ENCODE data around the gene EFS. TPM values are rescaled to one million over a fixed set of nuclear protein-coding genes. Genes with fewer than 3 reads are reported as not detected.

EFS gene
- total and polyA plus RNA-seq, 10 of the 15 experiments (the other 5 are each of a cell fraction or from before 2014, with no cell fraction given) = 0.08 TPM; not detected in 9

DNA sequence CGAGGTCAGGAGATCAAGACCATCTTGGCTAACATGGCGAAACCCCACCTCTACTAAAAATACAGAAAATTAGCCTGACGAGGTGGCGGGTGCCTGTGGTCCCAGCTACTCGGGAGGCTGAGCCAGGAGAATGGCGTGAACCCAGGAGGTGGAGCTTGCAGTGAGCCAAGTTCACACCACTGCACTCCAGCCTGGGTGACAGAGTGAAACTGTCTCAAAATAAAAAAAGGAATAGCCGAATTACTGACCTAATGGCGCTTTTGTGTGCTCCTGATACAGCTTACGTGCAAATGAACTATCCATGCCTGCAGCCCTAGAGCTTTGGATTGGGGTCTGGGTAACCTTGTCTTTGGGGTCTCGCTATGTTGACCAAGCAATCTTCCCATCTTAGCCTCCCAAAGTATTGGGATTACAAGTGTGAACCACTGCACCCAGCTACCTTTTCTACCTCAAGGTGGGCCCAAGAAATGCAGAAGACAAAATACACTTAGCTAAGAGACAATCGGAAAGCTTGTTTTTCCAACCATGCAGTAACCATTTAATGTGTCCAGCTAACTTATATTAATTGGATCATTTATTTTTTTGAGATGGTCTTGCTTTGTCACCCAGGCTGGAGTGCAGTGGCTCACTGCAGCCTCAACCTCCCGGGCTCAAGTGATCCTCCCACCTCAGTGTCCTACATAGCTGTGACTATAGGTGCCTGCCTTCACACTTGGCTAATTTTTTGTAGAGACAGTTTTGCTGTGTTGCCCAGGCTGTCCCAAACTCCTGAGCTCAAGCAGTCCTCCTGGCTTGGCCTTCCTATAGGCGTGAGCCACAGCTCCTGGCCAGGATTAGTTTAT, 38.3 kb downstream of the EFS start:
- H3K9ac ChIP-seq (ENCODE audit: control insufficient read depth, insufficient read depth, low read length) = no peak overlapping the region
- WGBS (ENCODE audit: insufficient coverage, insufficient replicate concordance, low lambda C conversion rate, missing lambda C conversion rate) = 83% methylated on average over 13 of the region's 13 CpGs
- ATAC-seq (peak; percentile 24; the same call in 1 of the 3 replicates), DNase-seq (ENCODE audit: low read depth, low spot score) (no peak), FAIRE-seq (no peak)
- H3K4me3 ChIP-seq = no peak overlapping the region
- ChIA-PET SMC1A (ENCODE audit: uncharacterized antibody, unreplicated experiment) (interaction anchor here (0.6 to 2.1 kb wide), 9 partner anchors 9 to 206 kb away, joined by 3 to 9 read pairs (median 3); no protein-coding TSS in a partner anchor), CTCF (interaction anchor here (0.7 to 3.1 kb wide), 31 partner anchors 8 to 426 kb away, joined by 3 to 34 read pairs (median 4); partner anchors contain the start of genes BCL2L2, NGDN and ZFHX2), POLR2A (no interaction called here), RAD21 (ENCODE audit: unreplicated experiment) (interaction anchor here (0.8 to 2.1 kb wide), 5 partner anchors 19 to 206 kb away, joined by 3 to 10 read pairs (median 4); no protein-coding TSS in a partner anchor)
- intact Hi-C loops (cut with micrococcal nuclease; ENCODE audit: unreplicated experiment) (no loop called here), in situ Hi-C loops (cut with MboI) (no loop called here)
- H3K9me3 ChIP-seq (replicated peaks; ENCODE audit: control insufficient read depth, insufficient read depth, low read length) = no peaks in the 10 kb centered on the region
- H3K79me2 ChIP-seq (ENCODE audit: control insufficient read depth, insufficient read depth, low read length) = peaks cover 20% of the 10 kb centered on the region
- H4K20me1 ChIP-seq (ENCODE audit: control insufficient read depth, insufficient read depth) = no peaks in the 10 kb centered on the region; the same call in 1 of the 2 replicates
- no peak overlapping the region for H2AFZ ChIP-seq (ENCODE audit: control insufficient read depth, low read depth, low read length)
- H3K4me1 ChIP-seq (ENCODE audit: control insufficient read depth, insufficient read depth, low read length) = peaks cover 7% of the 10 kb centered on the region; the same call in 1 of the 2 replicates
- H3K4me2 ChIP-seq (ENCODE audit: control insufficient read depth, insufficient read depth) = no peak overlapping the region
- BruUV-seq (replicated peaks) = no TSS peak
- H3K36me3 ChIP-seq (ENCODE audit: control insufficient read depth in 2 of 2, insufficient read depth in 2 of 2, low read length in 1 of 2) = peaks cover 10 to 16% of the 10 kb centered on the region in 2 experiments
- no peaks in the 10 kb centered on the region for H3K27me3 ChIP-seq (replicated peaks in 1 of 2; ENCODE audit: control insufficient read depth in 2 of 2, insufficient read depth in 2 of 2, low read length in 1 of 2)
- no peak overlapping the region for H3K27ac ChIP-seq (ENCODE audit: control insufficient read depth, insufficient read depth)
- TF ChIP-seq PML (IDR thresholded peaks at IDR 0.05; ENCODE audit: low read length) (0 out of 2 replicates have a peak, but pooled peaks have one; percentile 19), BHLHE40 (IDR thresholded peaks at IDR 0.05; ENCODE audit: borderline replicate concordance in 1 of 2, low read depth in 2 of 2, low read length in 1 of 2) (no peak), EZH2 (IDR thresholded peaks at IDR 0.05; ENCODE audit: borderline replicate concordance, control insufficient read depth, low read depth, low read length) (no peak), BACH1 (IDR thresholded peaks at IDR 0.05; ENCODE audit: borderline replicate concordance) (no peak; the same call in 1 of the 2 replicates), MEF2B (IDR thresholded peaks at IDR 0.05; ENCODE audit: partially characterized antibody, poor library complexity, severe bottlenecking) (no peak), SIN3A (IDR thresholded peaks at IDR 0.05; ENCODE audit: low read depth, low read length) (no peak), CEBPB (IDR thresholded peaks at IDR 0.05; ENCODE audit: borderline replicate concordance in 1 of 2, low read depth in 2 of 2, low read length in 2 of 2) (no peak), POLR2AphosphoS2 (IDR thresholded peaks at IDR 0.05; ENCODE audit: low read depth, low read length) (0 out of 2 replicates have a peak, but pooled peaks have one; percentile 46), IRF5 (IDR thresholded peaks at IDR 0.05; ENCODE audit: borderline replicate concordance) (no peak), MYC (IDR thresholded peaks at IDR 0.05; ENCODE audit: insufficient read depth, insufficient read length, insufficient replicate concordance, low read length, severe bottlenecking) (no peak), REST (IDR thresholded peaks at IDR 0.05; ENCODE audit: low read depth, low read length) (no peak), RELB (IDR thresholded peaks at IDR 0.05; ENCODE audit: low read depth) (no peak), POLR2A (IDR thresholded peaks at IDR 0.05; ENCODE audit: low read depth, low read length) (peak; percentile 58; the same call in 1 of the 2 replicates)
- TF ChIP-seq, protein P1, sequence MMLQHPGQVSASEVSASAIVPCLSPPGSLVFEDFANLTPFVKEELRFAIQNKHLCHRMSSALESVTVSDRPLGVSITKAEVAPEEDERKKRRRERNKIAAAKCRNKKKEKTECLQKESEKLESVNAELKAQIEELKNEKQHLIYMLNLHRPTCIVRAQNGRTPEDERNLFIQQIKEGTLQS (IDR thresholded peaks at IDR 0.05; ENCODE audit: borderline replicate concordance, extremely low read depth, low read depth, low read length) = no peak
